Mesenchymal stem cell (in vitro differentiated cells and primary cell): ENCODE measurements around the gene MARK3.

ENCODE experiments used
- DNase-seq: peaks from one replicate; pipeline ENCODE4 v3.0.0-alpha.2; 2013
- H2AFZ ChIP-seq: one replicate; pipeline ENCODE4 v1.6.1; 2013; ENCODE audit warnings: low read depth, mild to moderate bottlenecking, control low read depth, inconsistent platforms, low read length, moderate library complexity
- H2AK5ac ChIP-seq: 2 replicates; pipeline ENCODE4 v1.6.1; 2013; ENCODE audit warnings: low read length, moderate library complexity, mild to moderate bottlenecking, inconsistent platforms; ENCODE audit not compliant: severe bottlenecking
- H2BK120ac ChIP-seq: one replicate; pipeline ENCODE4 v1.6.1; 2013; ENCODE audit warnings: low read depth, mild to moderate bottlenecking, inconsistent platforms, low read length, moderate library complexity
- H2BK12ac ChIP-seq, 2 experiments: one replicate each; pipeline ENCODE4 v1.6.1; 2013; ENCODE audit warnings: inconsistent platforms in 2 of 2, low read length in 2 of 2, mild to moderate bottlenecking in 2 of 2, moderate library complexity in 2 of 2, control low read depth in 1 of 2
- H2BK15ac ChIP-seq: one replicate; pipeline ENCODE4 v1.6.1; 2013; ENCODE audit warnings: mild to moderate bottlenecking, low read depth, inconsistent platforms; ENCODE audit not compliant: poor library complexity, severe bottlenecking
- H2BK5ac ChIP-seq: 2 replicates; pipeline ENCODE4 v1.6.1; 2013; ENCODE audit warnings: low read depth, mild to moderate bottlenecking, low read length, control low read depth, inconsistent platforms; ENCODE audit not compliant: poor library complexity, severe bottlenecking
- H3K14ac ChIP-seq, 2 experiments: one replicate each; pipeline ENCODE4 v1.6.1; 2013; ENCODE audit warnings: inconsistent platforms in 2 of 2, low read length in 2 of 2, control low read depth in 1 of 2, mild to moderate bottlenecking in 1 of 2, moderate library complexity in 1 of 2
- H3K18ac ChIP-seq, 2 experiments: one replicate each; pipeline ENCODE4 v1.6.1; 2013; ENCODE audit warnings: inconsistent platforms in 2 of 2, low read length in 2 of 2, control low read depth in 1 of 2, low read depth in 1 of 2, mild to moderate bottlenecking in 1 of 2
- H3K23ac ChIP-seq, 2 experiments: one replicate each; pipeline ENCODE4 v1.6.1; 2013; ENCODE audit warnings: inconsistent platforms in 2 of 2, low read length in 2 of 2, mild to moderate bottlenecking in 2 of 2, moderate library complexity in 2 of 2, control low read depth in 1 of 2
- H3K27ac ChIP-seq: 2 replicates; pipeline ENCODE4 v1.5.1; 2013; ENCODE audit warnings: mild to moderate bottlenecking, moderate library complexity, low read length, control low read depth, inconsistent platforms; ENCODE audit not compliant: poor library complexity, severe bottlenecking
- H3K27me3 ChIP-seq, 2 experiments: 2 replicates each; pipeline versions ENCODE4 v1.6.1 to v1.7.0; 2013; ENCODE audit warnings: low read length in 2 of 2, mild to moderate bottlenecking in 2 of 2, moderate library complexity in 2 of 2, control low read depth in 1 of 2, inconsistent platforms in 1 of 2; ENCODE audit not compliant: control insufficient read depth in 1 of 2, insufficient read depth in 1 of 2
- H3K36me3 ChIP-seq, 2 experiments: 2 replicates each; pipeline versions ENCODE4 v1.6.1 to v1.7.0; 2013; ENCODE audit warnings: low read length in 2 of 2, control low read depth in 1 of 2, inconsistent platforms in 1 of 2, low read depth in 1 of 2, mild to moderate bottlenecking in 1 of 2; ENCODE audit not compliant: insufficient read depth in 2 of 2, control insufficient read depth in 1 of 2
- H3K4ac ChIP-seq, 2 experiments: one replicate each; pipeline ENCODE4 v1.6.1; 2013; ENCODE audit warnings: inconsistent platforms in 2 of 2, low read length in 2 of 2, mild to moderate bottlenecking in 2 of 2, moderate library complexity in 2 of 2, control low read depth in 1 of 2, low read depth in 1 of 2
- H3K4me1 ChIP-seq: 2 replicates; pipeline ENCODE4 v1.6.1; 2013; ENCODE audit warnings: low read depth, low read length, control low read depth; ENCODE audit not compliant: control insufficient read depth, insufficient read depth
- H3K4me2 ChIP-seq: 2 replicates; pipeline ENCODE4 v1.6.1; 2013; ENCODE audit warnings: low read length, mild to moderate bottlenecking, inconsistent platforms; ENCODE audit not compliant: poor library complexity, severe bottlenecking
- H3K4me3 ChIP-seq, 2 experiments: 2 replicates each; pipeline versions ENCODE4 v1.5.1 to v1.7.0; 2013; ENCODE audit warnings: low read length in 2 of 2, mild to moderate bottlenecking in 2 of 2, control low read depth in 1 of 2, low read depth in 1 of 2; ENCODE audit not compliant: insufficient read depth in 1 of 2
- H3K79me1 ChIP-seq: replicated peaks from 2 replicates; pipeline ENCODE4 v1.6.1; 2013; ENCODE audit warnings: mild to moderate bottlenecking, control low read depth, low read length, inconsistent platforms; ENCODE audit not compliant: poor library complexity, severe bottlenecking
- H3K9ac ChIP-seq: 2 replicates; pipeline ENCODE4 v1.7.0; 2013; ENCODE audit warnings: mild to moderate bottlenecking, low read length, moderate library complexity
- H3K9me3 ChIP-seq: 2 replicates; pipeline ENCODE4 v1.7.0; 2013; ENCODE audit warnings: mild to moderate bottlenecking, low read length; ENCODE audit not compliant: control insufficient read depth
- H4K8ac ChIP-seq: one replicate; pipeline ENCODE4 v1.6.1; 2013; ENCODE audit warnings: inconsistent platforms, mild to moderate bottlenecking, low read length, moderate library complexity
- H4K91ac ChIP-seq: one replicate; pipeline ENCODE4 v1.6.1; 2013; ENCODE audit warnings: mild to moderate bottlenecking, low read length, inconsistent platforms
- WGBS: methylation state at CpG from one replicate; pipeline ENCODE4 v1.1.7; 2013; ENCODE audit warnings: mixed read lengths; 5-methylcytosine and 5-hydroxymethylcytosine counted together

The MARK3 gene

GRCh38 chr14:103545219-103545914 lies 160.2 kb downstream of the MARK3 start:
- Histone ChIP-seq H2BK15ac (no peak overlapping the region), H3K36me3 (peaks cover 0 to 10% of the 10 kb centered on the region in 2 experiments), H3K27me3 (no peaks in the 10 kb centered on the region), H3K9ac (no peak overlapping the region), H3K4me2 (no peak overlapping the region), H2AK5ac (no peak overlapping the region), H2BK5ac (no peak overlapping the region), H2BK120ac (no peak overlapping the region), H3K79me1 (peaks cover 15% of the 10 kb centered on the region), H3K27ac (no peak overlapping the region), H4K8ac (no peak overlapping the region), H3K9me3 (no peaks in the 10 kb centered on the region), H3K23ac (no peak overlapping the region), H2AFZ (no peak overlapping the region), H2BK12ac (no peak overlapping the region), H3K4ac (no peak overlapping the region), H4K91ac (no peak overlapping the region), H3K4me1 (peaks cover 54% of the 10 kb centered on the region), H3K14ac (no peak overlapping the region), H3K4me3 (no peak overlapping the region), H3K18ac (no peak overlapping the region)
- DNase-seq: no peak
- 88% methylated on average over 29 of the region's 29 CpGs for WGBS

- no peak overlapping the region for H3K14ac ChIP-seq
- no peak overlapping the region for H2BK15ac ChIP-seq
- peaks cover 0 to 10% of the 10 kb centered on the region in 2 experiments for H3K36me3 ChIP-seq
- no peak overlapping the region for H3K27ac ChIP-seq
- no peak overlapping the region for H3K4me3 ChIP-seq
- no peak overlapping the region for H2AK5ac ChIP-seq
- no peak overlapping the region for H2BK120ac ChIP-seq
- no peak overlapping the region for H3K18ac ChIP-seq
- H3K9me3 ChIP-seq: no peaks in the 10 kb centered on the region
- no peak for DNase-seq
- no peak overlapping the region for H2BK12ac ChIP-seq
- H3K4me2 ChIP-seq: no peak overlapping the region
- peaks cover 54% of the 10 kb centered on the region for H3K4me1 ChIP-seq
- H3K27me3 ChIP-seq: no peaks in the 10 kb centered on the region
- no peak overlapping the region for H2AFZ ChIP-seq
- H4K91ac ChIP-seq: no peak overlapping the region
- no peak overlapping the region for H4K8ac ChIP-seq
- H3K4ac ChIP-seq: no peak overlapping the region
- H3K9ac ChIP-seq: no peak overlapping the region
- H3K23ac ChIP-seq: no peak overlapping the region
- 81% methylated on average over 27 of the region's 27 CpGs for WGBS
- H2BK5ac ChIP-seq: no peak overlapping the region
- H3K79me1 ChIP-seq: peaks cover 15% of the 10 kb centered on the region
Measured at GRCh38 chr14:103545915-103546651, 160.9 kb downstream of the MARK3 start.

GRCh38 chr14:103546652-103547454 lies 161.6 kb downstream of the MARK3 start:
- Histone ChIP-seq H3K79me1 (peaks cover 15% of the 10 kb centered on the region), H3K9ac (no peak overlapping the region), H3K4ac (no peak overlapping the region), H3K27me3 (no peaks in the 10 kb centered on the region), H2BK120ac (no peak overlapping the region), H2BK12ac (no peak overlapping the region), H3K36me3 (peaks cover 0 to 10% of the 10 kb centered on the region in 2 experiments), H3K14ac (no peak overlapping the region), H3K4me1 (peaks cover 54% of the 10 kb centered on the region), H2BK15ac (no peak overlapping the region), H3K9me3 (no peaks in the 10 kb centered on the region), H3K27ac (no peak overlapping the region), H3K4me2 (no peak overlapping the region), H3K4me3 (no peak overlapping the region), H2BK5ac (no peak overlapping the region), H2AFZ (no peak overlapping the region), H4K8ac (no peak overlapping the region), H3K23ac (no peak overlapping the region), H2AK5ac (peak overlapping the region; percentile 23), H4K91ac (no peak overlapping the region), H3K18ac (no peak overlapping the region)
- WGBS: 22% methylated on average over 21 of the region's 21 CpGs
- peak; percentile 46 for DNase-seq

GRCh38 chr14:103547455-103547940 lies 162.3 kb downstream of the MARK3 start:
- no peak overlapping the region for H3K23ac ChIP-seq
- no peak overlapping the region for H2BK12ac ChIP-seq
- H3K4ac ChIP-seq: no peak overlapping the region
- no peaks in the 10 kb centered on the region for H3K9me3 ChIP-seq
- WGBS: 83% methylated on average over 10 of the region's 11 CpGs
- no peak overlapping the region for H3K4me3 ChIP-seq
- H2BK120ac ChIP-seq: no peak overlapping the region
- H3K27ac ChIP-seq: no peak overlapping the region
- H3K18ac ChIP-seq: no peak overlapping the region
- peaks cover 0 to 10% of the 10 kb centered on the region in 2 experiments for H3K36me3 ChIP-seq
- H3K4me1 ChIP-seq: peaks cover 53% of the 10 kb centered on the region
- no peaks in the 10 kb centered on the region for H3K27me3 ChIP-seq
- no peak overlapping the region for H3K9ac ChIP-seq
- DNase-seq: no peak
- no peak overlapping the region for H3K4me2 ChIP-seq
- no peak overlapping the region for H4K91ac ChIP-seq
- H2BK5ac ChIP-seq: no peak overlapping the region
- no peak overlapping the region for H3K14ac ChIP-seq
- H2BK15ac ChIP-seq: no peak overlapping the region
- no peak overlapping the region for H2AK5ac ChIP-seq
- no peak overlapping the region for H2AFZ ChIP-seq
- no peak overlapping the region for H4K8ac ChIP-seq
- H3K79me1 ChIP-seq: peaks cover 15% of the 10 kb centered on the region
